NCI-H510A treated with DMSO at 0.1 percent for 48 hours (cell line): Measurements from ENCODE around the gene CHRNE.
A peak's percentile ranks its signal among the peaks of the same experiment; 100 is the strongest.
"Not testable (repeated sequence)": the region's sequence is repeated elsewhere in the genome, so short reads cannot be mapped to it uniquely, and the experiment has no call there.

Source experiments
- DNase-seq: peaks from one replicate; lab custom pipeline; 2025; lab: John Stamatoyannopoulos, UW

Gene CHRNE

DNA sequence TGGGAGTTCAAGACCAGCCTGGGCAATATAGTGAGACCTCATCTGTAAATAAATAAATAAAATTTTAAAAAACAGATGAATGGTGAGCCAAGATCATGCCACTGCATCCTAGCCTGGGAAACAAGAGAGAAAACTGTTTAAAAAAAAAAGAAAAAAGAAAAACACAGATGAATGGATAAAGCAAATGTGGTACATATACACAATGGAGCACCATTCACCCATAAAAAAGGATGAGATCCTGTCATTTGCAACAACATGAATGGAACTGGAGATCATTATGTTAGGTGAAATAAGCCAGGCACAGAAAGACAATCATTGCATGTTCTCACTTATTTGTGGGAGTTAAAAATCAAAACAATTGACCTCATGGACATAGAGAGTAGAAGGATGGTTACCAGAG, 3.7 kb upstream of the CHRNE start:
- not testable (repeated sequence) for DNase-seq

DNA sequence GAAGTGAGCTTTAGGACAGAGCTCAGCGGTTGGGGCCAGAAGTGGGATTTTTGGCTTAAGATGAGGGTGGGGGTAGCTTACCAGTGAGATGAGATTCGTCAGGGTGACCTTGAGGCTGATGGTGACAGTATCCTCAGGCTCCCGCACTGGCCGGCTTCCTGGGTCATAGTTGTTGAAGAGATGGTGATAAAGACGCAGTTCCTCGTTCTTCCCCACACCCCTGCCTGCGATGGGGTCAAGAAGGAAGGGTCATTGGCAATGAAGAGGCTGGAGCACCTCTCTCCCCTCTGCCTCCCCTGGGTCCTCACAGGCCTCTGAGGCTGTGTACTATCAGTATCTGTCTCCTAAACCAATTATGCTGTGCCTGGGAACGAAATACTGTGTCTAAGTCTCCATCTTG, 358 bp downstream of the CHRNE start:
- DNase-seq = no peak

DNA sequence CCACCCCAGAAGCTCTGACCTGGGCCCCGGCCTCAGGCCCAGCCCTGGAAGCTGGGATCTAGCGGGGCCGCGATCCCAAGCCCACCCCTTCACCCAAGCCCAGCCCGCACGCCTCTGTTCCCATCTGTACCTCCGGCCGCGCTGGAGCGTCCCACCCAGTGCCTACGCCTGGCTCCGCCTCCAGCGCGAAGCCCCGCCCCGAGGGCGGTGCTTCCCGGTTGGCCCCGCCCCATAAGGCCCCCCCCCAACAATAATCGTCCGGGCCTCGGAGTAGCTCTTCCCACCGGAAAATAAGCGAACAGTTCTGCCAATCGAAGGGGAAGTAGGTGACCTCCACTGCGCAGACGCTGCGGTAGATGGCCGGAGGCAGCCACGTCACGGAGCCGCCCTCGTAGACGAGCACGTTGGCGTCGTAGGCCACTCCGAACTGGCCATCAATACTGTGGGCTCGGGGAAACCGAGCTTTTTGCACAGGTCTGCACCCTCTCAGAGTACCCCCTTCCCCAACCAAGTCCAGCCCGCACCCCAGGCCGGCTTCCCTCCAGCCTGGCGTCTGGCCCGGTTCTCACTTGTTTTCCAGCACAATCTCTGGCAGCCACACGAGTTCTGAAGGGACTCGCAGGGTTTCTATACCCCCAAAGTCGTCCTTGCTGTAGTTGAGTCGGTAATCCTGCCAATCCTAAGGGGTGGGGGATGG, 1.1 kb downstream of the CHRNE start:
- DNase-seq = no peak

DNA sequence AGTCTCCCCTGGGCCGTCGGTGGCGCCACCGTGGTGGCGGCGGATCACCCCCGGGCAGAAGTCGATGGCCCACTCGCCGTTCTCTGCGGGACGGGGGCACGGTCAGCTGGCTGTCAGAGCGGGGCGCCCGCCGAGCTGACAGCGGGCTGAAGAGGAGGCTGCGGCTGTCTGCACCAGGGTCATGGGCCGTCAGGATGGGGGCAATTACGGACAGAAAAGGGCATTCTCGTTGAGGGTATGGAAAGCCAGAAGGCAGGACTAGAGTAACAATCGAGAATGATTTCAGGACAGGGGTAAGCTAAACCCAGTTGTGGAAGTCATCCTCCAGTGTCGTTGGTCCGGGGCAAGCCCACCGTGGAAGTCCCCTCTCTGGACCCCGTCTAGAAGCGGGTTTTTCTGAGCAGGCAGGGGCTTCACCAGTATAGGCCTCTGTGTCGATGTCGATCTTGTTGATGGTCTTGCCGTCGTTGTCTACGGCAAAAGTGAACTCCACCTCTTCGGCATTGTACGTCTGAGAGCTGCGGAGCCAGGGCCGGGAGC, 1.7 kb downstream of the CHRNE start:
- no peak for DNase-seq

DNA sequence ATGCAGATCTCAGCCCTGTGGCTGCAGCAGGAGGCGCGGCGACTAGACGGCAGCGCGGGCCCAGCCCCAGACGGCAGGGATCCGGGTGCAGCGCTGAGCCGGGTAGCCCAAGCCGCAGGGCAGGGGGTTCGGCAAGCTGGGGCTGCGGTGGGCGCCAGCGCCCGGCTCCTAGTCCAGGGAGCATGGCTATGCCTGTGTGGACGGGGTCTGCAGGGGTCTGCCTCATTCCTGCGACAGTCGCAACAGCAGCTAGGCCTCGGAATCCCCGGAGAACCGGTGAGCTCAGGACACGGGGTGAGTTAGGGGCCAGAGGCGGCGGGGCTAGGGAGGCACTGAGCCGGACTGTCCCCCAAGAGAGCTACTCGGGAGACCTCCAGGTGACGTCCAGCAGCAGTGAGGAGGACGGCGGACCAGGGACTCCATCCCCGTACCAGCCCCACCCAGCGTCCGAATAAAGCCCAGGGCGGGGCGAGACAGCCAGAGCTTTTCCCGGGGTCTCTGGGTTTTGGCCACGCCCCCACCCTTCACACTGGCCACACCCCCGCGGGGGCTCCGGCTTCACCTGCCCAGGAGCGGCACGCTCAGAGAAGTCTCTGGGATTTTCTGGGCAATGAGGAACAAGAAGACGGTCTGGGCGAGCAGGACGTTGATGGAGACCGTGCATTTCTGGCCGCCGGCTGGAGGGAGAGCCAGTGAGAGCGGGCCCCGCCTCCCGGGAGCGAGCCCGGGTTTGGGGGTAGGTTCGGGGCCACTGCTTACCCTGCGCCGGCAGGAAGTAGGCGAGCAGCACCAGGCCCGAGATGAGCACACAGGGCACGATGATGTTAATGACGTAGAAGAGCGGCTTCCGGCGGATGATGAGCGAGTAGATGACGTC, 2.4 kb downstream of the CHRNE start:
- no peak for DNase-seq

DNA sequence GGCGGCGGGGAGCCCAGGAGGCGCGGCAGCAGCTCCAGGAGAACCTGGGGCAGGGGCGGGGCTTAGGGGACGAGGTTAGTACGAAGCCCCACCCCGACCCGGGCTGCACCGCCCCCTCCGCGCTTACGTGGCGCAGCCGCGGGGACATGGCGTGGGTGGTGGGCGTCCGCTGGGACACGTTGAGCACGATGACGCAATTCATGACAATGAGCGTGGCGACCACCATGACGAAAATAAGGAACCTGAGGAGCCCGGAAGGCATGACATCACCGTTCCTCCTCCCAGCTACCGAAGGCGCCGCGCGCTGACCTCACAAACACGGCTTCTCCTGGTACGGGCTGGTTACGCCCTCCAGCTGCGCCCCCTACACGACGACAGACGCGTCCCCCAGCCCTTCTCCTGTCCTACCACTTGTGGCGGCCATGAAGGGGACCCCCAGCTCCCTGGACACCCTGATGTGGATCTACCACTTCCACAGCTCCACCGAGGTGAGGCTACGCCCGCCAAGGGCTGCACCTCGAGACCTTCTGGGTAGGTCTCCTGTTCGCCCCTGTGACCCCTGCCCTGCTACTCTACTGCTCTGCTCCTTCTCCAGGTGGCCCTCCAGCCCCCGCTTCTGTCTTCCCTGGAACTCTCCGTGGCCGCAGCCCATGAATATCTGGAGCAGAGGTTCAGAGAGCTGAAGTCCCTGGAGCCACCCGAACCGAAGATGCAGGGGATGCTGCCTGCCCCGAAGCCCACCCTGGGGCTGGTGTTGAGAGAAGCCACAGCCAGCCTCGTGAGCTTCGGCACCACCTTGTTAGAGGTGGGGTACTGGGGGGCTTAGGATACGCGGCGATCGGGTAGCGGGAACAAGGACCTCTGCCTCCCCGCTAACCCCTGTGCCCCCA, 3.3 kb downstream of the CHRNE start, which contains the start of gene C17orf107:
Gene C17orf107, plus strand, starts transcription at position 196 of the 890 bp plus-strand sequence. Its CDS starts 227 bp downstream, at position 423.
- peak; percentile 50 for DNase-seq

DNA sequence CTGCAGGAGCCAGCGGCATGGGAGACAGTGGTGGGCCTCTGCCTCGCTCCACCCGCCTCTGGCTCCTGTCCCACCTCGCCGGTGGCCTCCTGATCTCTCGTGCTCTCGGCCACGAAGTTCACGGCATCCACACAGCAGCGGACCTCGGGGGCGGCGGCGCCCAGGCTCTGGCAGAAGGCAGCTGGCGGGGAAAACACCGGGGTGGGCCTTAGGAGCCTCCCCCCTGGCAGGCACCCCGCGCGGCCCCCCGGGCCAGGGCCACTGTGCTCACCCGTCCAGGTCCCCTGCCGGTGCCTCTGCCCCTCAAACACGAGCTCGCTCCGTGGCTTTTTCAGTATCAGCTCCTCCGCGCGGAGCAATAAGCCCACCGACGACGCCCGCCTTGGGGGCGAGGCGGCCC, 4.0 kb downstream of the CHRNE start:
- DNase-seq = no peak

DNA sequence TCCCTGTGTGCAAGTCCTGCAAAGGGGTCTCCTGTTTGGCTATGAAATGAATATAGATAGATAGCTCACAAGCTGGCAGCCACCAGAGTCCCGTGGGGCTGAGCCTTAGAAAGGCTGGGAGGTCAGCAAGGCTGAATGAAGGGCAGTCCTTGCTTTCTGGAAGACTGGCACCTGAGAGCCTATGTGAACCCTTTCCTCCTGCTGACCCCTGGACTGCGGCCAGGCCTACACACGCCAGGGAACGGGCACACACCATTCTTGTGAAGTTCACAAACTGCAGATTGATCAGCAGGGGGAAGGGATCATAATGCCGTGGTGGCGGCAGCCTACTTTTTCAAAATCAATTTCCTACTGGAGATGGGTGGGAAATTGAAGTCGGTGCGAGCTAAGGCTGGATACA, 4.5 kb downstream of the CHRNE start:
- no peak for DNase-seq

DNA sequence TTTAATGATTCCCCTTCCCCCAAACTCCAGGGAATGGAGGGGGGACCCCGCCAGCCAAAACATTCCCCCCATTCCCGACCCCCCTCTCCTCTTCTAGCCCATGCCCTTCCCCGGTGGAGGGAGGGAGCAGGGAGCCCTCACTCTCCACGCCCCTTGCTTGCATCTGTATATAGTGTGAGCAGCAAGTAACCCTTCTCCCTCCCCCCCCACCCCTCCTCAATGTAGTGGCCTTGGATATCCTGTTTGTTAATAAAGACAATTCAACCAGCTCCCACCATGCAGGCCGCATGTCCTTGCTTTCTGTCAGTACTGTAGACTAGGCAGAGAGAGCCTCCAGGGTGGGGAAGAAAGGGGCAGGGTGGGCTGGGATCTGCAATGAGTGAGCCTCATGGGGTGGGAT, 5.1 kb downstream of the CHRNE start:
- no peak for DNase-seq

DNA sequence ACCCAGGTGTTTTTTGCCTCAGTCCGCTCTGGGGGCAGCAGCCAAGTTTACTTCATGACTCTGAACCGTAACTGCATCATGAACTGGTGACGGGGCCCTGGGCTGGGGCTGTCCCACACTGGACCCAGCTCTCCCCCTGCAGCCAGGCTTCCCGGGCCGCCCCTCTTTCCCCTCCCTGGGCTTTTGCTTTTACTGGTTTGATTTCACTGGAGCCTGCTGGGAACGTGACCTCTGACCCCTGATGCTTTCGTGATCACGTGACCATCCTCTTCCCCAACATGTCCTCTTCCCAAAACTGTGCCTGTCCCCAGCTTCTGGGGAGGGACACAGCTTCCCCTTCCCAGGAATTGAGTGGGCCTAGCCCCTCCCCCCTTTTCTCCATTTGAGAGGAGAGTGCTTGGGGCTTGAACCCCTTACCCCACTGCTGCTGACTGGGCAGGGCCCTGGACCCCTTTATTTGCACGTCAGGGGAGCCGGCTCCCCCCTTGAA, 5.7 kb downstream of the CHRNE start:
- DNase-seq = no peak

DNA sequence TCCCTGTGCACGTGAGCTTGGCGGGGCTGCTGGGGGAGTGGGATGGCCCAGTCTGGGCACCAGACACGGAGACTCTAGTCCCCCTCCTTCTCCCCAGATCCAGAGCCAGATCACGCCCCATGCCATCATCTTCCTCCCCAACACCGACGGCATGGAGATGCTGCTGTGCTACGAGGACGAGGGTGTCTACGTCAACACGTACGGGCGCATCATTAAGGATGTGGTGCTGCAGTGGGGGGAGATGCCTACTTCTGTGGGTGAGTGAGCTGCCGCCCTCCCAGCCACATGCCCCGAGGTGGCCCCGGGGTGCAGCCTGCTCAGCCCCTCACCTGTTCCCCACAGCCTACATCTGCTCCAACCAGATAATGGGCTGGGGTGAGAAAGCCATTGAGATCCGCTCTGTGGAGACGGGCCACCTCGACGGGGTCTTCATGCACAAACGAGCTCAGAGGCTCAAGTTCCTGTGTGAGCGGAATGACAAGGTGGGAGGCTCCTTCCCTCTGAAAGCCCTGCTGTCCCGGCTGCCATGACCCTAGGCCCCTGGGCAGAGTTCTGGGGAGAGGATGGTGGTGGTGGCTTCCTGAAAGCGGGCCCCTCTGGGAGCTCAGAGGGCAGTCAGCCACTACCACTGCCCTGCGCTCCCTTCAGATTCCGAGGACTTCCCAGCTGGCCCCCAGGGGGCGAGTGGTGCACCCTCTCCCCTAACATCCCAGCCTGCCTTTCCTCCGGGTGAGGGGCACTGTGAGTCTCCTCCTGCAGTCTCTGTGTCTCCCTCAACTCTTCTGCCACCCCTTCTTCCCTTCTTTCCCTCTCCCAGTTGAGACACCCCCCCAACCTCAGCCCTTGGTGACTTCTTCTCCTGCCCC, 6.3 kb downstream of the CHRNE start:
- no peak for DNase-seq

DNA sequence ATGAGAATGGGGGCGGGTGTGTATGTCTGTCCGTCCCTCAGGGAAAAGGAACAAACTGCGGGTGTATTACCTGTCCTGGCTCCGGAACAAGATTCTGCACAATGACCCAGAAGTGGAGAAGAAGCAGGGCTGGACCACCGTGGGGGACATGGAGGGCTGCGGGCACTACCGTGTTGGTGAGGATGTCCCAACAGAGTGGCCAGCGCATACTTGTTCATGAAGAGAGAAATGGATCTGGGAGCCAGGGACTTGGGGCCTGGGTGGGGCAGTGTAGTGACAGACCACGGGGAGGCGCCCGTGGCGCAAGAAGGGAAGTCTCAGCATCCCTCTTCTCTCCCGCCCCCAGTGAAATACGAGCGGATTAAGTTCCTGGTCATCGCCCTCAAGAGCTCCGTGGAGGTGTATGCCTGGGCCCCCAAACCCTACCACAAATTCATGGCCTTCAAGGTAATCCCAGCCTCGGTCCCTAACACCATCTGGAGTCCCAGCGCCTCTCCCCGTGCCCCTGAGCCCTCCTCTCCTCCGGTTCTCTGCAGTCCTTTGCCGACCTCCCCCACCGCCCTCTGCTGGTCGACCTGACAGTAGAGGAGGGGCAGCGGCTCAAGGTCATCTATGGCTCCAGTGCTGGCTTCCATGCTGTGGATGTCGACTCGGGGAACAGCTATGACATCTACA, 7.1 kb downstream of the CHRNE start:
- no peak for DNase-seq

DNA sequence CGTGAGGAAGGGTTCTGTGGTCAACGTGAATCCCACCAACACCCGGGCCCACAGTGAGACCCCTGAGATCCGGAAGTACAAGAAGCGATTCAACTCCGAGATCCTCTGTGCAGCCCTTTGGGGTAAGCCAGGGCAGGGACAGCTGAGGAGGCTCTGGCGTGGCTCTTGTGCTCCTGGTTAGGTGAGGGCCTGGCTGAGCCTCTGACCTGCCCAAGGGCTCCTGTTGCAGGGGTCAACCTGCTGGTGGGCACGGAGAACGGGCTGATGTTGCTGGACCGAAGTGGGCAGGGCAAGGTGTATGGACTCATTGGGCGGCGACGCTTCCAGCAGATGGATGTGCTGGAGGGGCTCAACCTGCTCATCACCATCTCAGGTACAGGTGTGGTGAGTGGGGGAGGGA, 7.8 kb downstream of the CHRNE start:
- DNase-seq = no peak

DNA sequence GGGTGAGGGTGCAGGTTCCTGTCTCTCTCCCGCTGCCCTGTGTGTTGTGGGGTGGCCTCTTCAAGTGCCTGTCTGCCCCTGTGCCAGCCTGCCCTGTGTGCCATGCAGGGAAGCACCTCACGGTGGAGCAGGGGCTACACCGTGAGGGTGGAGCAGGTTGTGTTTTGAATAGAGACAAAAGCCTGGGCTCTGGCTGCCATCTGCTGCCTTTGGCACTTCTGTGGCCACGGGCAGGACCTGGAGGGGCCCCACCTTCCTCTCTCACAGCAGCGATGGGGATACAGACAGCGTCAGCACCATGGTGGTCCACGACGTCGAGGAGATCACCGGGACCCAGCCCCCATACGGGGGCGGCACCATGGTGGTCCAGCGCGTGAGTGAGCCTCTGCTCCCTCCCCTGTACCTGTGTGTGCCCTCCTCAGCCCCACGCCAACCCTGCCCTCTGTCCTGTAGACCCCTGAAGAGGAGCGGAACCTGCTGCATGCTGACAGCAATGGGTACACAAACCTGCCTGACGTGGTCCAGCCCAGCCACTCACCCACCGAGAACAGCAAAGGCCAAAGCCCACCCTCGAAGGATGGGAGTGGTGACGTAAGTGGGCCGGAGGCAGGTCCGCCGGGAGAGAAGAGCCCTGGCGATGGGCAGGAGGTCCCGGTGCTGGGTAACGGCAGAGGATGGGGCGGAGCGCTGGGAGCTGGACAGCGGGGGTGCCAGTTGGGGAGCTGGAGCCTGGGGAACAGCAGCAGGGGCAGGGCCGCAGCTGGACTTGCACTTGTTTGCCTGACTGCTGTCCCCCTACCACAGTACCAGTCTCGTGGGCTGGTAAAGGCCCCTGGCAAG, 9.0 kb downstream of the CHRNE start:
- DNase-seq = no peak

DNA sequence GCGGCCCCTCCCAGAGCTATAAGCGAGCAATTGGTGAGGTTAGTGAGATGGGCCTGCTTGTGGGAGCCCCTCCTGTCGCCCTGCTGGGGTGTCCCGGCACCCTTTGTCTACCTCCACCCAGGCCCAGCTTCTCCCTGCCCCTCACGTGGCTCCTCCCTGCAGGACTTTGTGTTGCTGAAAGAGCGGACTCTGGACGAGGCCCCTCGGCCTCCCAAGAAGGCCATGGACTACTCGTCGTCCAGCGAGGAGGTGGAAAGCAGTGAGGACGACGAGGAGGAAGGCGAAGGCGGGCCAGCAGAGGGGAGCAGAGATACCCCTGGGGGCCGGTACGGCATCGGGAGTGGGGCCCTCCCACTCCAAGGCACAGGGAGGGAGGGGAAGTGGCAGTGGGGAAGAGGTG, 9.6 kb downstream of the CHRNE start:
- DNase-seq = no peak

DNA sequence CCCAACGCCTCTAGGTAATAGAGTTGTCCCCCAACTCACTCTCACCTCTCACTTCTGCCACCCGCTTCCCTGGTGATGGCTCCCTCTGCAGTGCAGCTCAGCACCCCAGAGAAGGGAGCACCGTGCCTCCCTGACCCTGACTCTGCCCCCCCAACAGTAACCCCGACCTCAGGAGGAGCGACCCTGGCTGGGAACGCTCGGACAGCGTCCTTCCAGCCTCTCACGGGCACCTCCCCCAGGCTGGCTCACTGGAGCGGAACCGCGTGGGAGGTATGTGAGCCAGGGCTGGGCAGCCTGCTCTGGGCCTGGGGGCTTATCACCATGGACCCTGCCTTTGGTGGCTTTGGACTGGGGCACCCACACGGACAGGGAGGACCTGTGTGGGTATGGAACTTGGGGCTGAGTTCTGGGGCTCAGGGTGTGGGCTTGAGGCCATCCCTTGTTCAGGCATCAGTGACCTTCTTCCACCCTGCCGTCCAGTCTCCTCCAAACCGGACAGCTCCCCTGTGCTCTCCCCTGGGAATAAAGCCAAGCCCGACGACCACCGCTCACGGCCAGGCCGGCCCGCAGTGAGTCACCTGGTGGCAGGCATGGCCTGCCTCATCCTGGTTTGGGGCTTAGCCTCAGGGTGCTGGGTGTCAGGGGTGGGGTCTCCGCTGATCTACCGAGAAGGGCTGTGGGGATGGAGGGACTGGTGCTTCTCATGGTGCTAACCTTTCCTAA, 10.2 kb downstream of the CHRNE start:
- DNase-seq = no peak

DNA sequence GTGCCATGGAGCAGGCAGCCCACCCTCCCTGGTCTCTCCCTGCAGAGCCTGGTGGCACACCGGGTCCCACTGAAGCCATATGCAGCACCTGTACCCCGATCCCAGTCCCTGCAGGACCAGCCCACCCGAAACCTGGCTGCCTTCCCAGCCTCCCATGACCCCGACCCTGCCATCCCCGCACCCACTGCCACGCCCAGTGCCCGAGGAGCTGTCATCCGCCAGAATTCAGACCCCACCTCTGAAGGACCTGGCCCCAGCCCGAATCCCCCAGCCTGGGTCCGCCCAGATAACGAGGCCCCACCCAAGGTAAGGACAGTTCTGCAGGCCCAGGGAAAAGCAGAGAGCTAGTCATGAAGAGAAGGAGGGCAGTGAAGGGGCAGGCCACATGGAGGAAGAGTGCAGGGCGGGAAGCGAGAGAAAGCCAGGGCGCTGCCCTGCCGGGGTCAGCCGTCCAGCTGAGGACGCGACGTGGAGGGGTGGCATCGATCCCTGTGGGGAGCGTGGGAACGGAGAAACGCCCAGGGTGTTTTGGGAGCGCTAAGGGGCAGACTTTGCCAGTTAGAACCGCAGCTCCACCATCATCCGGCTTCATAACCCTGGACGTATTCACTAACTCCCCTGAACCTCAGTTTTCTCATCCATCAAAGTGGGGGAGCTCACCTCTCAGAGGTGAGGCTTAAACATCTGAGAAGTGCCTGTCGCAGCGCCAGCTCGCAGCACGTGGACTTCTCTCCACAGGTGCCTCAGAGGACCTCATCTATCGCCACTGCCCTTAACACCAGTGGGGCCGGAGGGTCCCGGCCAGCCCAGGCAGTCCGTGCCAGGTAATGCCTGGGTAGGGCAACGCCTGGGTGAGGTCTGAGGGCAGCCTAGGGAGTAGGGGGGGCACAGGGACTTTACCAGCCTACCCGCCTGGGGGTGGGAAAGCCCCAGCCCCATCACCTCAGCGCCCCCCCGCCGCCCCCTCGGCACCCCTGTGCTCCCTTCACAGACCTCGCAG, 11.2 kb downstream of the CHRNE start:
- DNase-seq = no peak
